ENCODE measurements around the gene FLRT2.

- TF ChIP-seq CTCF (IDR thresholded peaks at IDR 0.05 in 4 of 5, conservative IDR thresholded peaks at IDR 0.05 in 1 of 5), result no peak
- no peak for TF ChIP-seq POLR2A (IDR thresholded peaks at IDR 0.05)
Observed at GRCh38 chr14:85584481-85584880, 54.5 kb downstream of the FLRT2 start.
